ENCODE results near the gene PDGFC. TPM values are rescaled to one million over a fixed set of nuclear protein-coding genes. Genes with fewer than 3 reads are reported as not detected.

Gene PDGFC
- total RNA-seq, 2 donors from 2014 or later = 3.9 to 8.3 TPM

GRCh38 chr4:156774422-156774821 is 197.2 kb downstream of the PDGFC start:
- Histone ChIP-seq H3K27me3 (no peaks in the 10 kb centered on the region), H3K27ac (no peak overlapping the region), H3K36me3 (no peaks in the 10 kb centered on the region), H3K4me1 (peaks cover 3% of the 10 kb centered on the region), H3K4me3 (no peak overlapping the region), H3K9me3 (no peaks in the 10 kb centered on the region), H3K9ac (ENCODE audit: low read depth in 2 of 2, low read length in 2 of 2) (no peak overlapping the region)
- no peak for TF ChIP-seq CTCF (IDR thresholded peaks at IDR 0.05)
- intact Hi-C loops (cut with DNase I) = no loop called here
- DNase-seq = no peak

GRCh38 chr4:156773648-156774357 is 197.8 kb downstream of the PDGFC start:
- H3K9ac ChIP-seq (ENCODE audit: low read depth in 2 of 2, low read length in 2 of 2) = no peak overlapping the region
- H3K4me1 ChIP-seq = peaks cover 3% of the 10 kb centered on the region
- H3K36me3 ChIP-seq = no peaks in the 10 kb centered on the region
- no peaks in the 10 kb centered on the region for H3K27me3 ChIP-seq
- H3K4me3 ChIP-seq = no peak overlapping the region
- TF ChIP-seq CTCF (IDR thresholded peaks at IDR 0.05) = no peak
- intact Hi-C loops (cut with DNase I) = no loop called here
- no peak for DNase-seq
- H3K9me3 ChIP-seq = no peaks in the 10 kb centered on the region
- H3K27ac ChIP-seq = no peak overlapping the region

DNA sequence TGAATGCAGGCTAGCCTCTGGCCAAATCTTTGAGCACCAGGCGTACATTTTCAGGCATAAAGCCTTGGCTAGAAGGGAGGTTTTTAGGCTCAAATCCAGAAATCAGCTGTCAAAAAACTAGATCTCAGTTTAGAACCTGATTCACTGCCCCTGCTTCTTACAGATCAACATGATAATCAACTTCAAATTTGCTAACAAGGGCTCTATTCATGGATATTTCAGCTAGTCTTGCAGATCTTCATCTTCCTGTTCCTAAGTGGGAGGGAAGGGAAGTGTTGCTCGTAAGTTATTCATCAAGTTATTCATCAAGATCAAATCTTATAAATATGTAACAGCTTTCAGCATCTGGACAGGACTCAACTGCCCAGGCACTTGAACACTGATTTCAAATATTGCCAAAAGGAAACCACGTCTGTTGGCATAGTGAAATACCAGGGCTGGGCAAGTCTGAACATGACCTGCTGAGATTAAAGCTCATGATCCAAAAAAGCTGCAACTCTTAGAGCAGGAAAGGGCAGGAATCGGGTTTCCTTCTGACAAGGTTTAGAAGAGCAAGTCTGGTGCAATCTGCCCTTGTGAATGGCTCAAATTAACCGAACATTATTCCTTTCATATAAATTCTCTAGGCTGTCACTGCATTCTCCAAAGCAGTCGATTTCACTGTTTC is 200.3 kb downstream of the PDGFC start:
- Histone ChIP-seq H3K9ac (ENCODE audit: low read depth in 2 of 2, low read length in 2 of 2) (no peak overlapping the region), H3K4me3 (no peak overlapping the region), H3K27me3 (no peaks in the 10 kb centered on the region), H3K36me3 (no peaks in the 10 kb centered on the region), H3K27ac (no peak overlapping the region), H3K4me1 (peaks cover 3% of the 10 kb centered on the region), H3K9me3 (no peaks in the 10 kb centered on the region)
- TF ChIP-seq CTCF (IDR thresholded peaks at IDR 0.05) = no peak
- intact Hi-C loops (cut with DNase I) = no loop called here
- no peak for DNase-seq

GRCh38 chr4:156770140-156770539 is 201.5 kb downstream of the PDGFC start:
- intact Hi-C loops (cut with DNase I) = no loop called here
- no peaks in the 10 kb centered on the region for H3K36me3 ChIP-seq
- H3K27me3 ChIP-seq = no peaks in the 10 kb centered on the region
- H3K9ac ChIP-seq (ENCODE audit: low read depth in 2 of 2, low read length in 2 of 2) = no peak overlapping the region
- TF ChIP-seq CTCF (IDR thresholded peaks at IDR 0.05) = no peak
- no peak overlapping the region for H3K4me3 ChIP-seq
- H3K27ac ChIP-seq = no peak overlapping the region
- DNase-seq = no peak
- no peaks in the 10 kb centered on the region for H3K9me3 ChIP-seq
- peaks cover 3% of the 10 kb centered on the region for H3K4me1 ChIP-seq

DNA sequence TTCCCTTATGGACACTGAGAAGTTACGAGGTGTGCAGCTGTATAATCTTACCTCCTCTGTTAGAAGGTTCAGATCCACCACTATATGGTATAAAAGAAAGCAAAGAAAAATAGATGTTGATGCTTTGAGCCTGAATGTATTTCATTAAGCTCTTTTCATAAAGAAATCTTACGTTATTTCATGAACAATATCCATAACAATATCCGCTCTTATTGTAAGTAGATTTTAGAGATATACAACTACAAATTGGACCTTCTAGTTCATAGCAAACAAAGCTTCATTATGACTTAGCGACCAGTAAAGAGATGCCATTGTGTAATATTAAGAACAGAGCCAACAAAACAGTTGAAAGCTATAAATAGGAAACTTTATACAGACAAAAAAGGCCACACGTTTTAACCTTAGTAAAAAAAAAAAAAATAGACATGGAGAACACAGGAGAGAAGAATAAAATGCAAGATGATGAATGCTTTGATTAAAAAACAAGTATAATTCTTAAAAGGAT is 203.6 kb downstream of the PDGFC start:
- H3K4me1 ChIP-seq = peaks cover 3% of the 10 kb centered on the region
- intact Hi-C loops (cut with DNase I) = no loop called here

More for the DNA sequence above, 203.6 kb downstream of the PDGFC start:
- Histone ChIP-seq H3K9me3 (no peaks in the 10 kb centered on the region), H3K4me3 (no peak overlapping the region), H3K9ac (ENCODE audit: low read depth in 2 of 2, low read length in 2 of 2) (no peak overlapping the region), H3K27ac (no peak overlapping the region), H3K27me3 (no peaks in the 10 kb centered on the region), H3K36me3 (no peaks in the 10 kb centered on the region)
- no peak for TF ChIP-seq CTCF (IDR thresholded peaks at IDR 0.05)
- DNase-seq = no peak

All from colonic mucosa (tissue), 4 donors.